BLaER1 treated with 17β-estradiol and CSF1 and Interleukin-3, amounts not matched to agents 10 nM and 100 nM (cell line): ENCODE measurements around the gene IQCK.
A peak's percentile ranks its signal among the peaks of the same experiment; 100 is the strongest.

ENCODE experiments used
- H3K27ac ChIP-seq, 11 experiments: shearing (Covaris generic); formaldehyde crosslinking; 2 replicates each; pipeline ENCODE4 v1.8.1; 2022
- H3K27me3 ChIP-seq, 11 experiments: shearing (Covaris generic); formaldehyde crosslinking; 2 replicates each; pipeline ENCODE4 v1.8.1; 2022
- H3K36me3 ChIP-seq, 11 experiments: shearing (Covaris generic); formaldehyde crosslinking; 2 replicates each; pipeline ENCODE4 v1.8.1; 2022
- H3K4me1 ChIP-seq, 10 experiments: shearing (Covaris generic); formaldehyde crosslinking; 2 replicates each; pipeline ENCODE4 v1.8.1; 2022
- H3K4me2 ChIP-seq, 11 experiments: shearing (Covaris generic); formaldehyde crosslinking; 2 replicates each; pipeline ENCODE4 v1.8.1; 2022
- H3K4me3 ChIP-seq, 10 experiments: shearing (Covaris generic); formaldehyde crosslinking; 2 replicates each; pipeline ENCODE4 v1.8.1; 2022
- H3K9ac ChIP-seq, 11 experiments: shearing (Covaris generic); formaldehyde crosslinking; 2 replicates each; pipeline ENCODE4 v1.8.1; 2022
- H3K9me3 ChIP-seq, 11 experiments: shearing (Covaris generic); formaldehyde crosslinking; replicated peaks in 1 of 11; 2 replicates each; pipeline ENCODE4 v1.8.1; 2022
- H4K20me1 ChIP-seq, 11 experiments: shearing (Covaris generic); formaldehyde crosslinking; 2 replicates each; pipeline ENCODE4 v1.8.1; 2022
- Cebpa-rat ChIP-seq, 11 experiments: shearing (Covaris generic); IDR thresholded peaks; 2 replicates each; pipeline ENCODE4 v1.8.1; 2022

The IQCK gene

DNA sequence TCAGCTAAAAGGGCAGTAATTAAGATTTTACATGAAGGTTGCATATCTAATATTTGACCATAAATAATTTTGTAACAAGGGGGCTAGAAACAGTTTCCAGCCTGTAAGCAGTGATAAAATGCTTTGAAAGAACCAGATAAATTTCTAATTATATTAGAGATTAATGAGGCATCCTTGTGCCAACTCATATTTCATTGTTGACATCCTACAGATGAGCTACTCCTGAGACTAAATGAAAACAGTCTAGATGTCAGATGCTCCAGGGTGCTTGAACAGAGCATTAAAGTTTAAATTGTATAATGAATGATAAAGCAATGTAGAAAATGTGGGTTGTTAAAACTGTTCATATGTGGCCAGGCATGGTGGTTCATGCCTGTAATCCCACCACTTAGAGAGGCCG is 23.3 kb downstream of the IQCK start:
- H3K9me3 ChIP-seq = no peaks in the 10 kb centered on the region
- H4K20me1 ChIP-seq = no peaks in the 10 kb centered on the region
- no peak overlapping the region for H3K27ac ChIP-seq
- H3K27me3 ChIP-seq = no peaks in the 10 kb centered on the region
- TF ChIP-seq Cebpa-rat (IDR thresholded peaks at IDR 0.05) = no peak
- peaks cover 12 to 18% (median 14%) of the 10 kb centered on the region in 10 experiments for H3K4me1 ChIP-seq
- H3K36me3 ChIP-seq = peaks cover 0 to 4% (median 0%) of the 10 kb centered on the region in 11 experiments; a peak in 5 of 22 replicates
- H3K9ac ChIP-seq = no peak overlapping the region
- H3K4me2 ChIP-seq = no peak overlapping the region
- H3K4me3 ChIP-seq = no peak overlapping the region

DNA sequence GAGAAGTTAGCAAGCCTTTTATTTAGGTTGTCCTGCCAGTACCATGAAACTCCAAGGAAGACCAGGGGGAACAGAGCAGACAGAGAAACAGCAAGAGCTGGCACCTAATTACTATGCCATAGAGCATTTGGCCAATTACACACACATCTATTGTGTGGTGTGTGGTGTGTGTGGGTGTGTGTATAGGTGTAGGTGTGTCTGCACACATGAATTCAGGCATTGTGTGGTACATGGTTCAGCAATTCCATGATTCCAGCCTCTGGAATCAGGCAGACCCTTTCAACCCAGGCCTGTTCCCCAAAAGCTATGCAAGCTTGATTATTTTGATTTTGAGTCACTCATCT is 25.7 kb downstream of the IQCK start:
- H3K9ac ChIP-seq = no peak overlapping the region
- no peaks in the 10 kb centered on the region for H3K27me3 ChIP-seq
- no peak for TF ChIP-seq Cebpa-rat (IDR thresholded peaks at IDR 0.05)
- no peak overlapping the region for H3K27ac ChIP-seq
- no peaks in the 10 kb centered on the region; a peak in 2 of 20 replicates for H3K4me1 ChIP-seq
- no peak overlapping the region for H3K4me3 ChIP-seq
- H4K20me1 ChIP-seq = no peaks in the 10 kb centered on the region
- H3K36me3 ChIP-seq = no peaks in the 10 kb centered on the region; a peak in 2 of 22 replicates
- H3K9me3 ChIP-seq = no peaks in the 10 kb centered on the region
- H3K4me2 ChIP-seq = no peak overlapping the region

DNA sequence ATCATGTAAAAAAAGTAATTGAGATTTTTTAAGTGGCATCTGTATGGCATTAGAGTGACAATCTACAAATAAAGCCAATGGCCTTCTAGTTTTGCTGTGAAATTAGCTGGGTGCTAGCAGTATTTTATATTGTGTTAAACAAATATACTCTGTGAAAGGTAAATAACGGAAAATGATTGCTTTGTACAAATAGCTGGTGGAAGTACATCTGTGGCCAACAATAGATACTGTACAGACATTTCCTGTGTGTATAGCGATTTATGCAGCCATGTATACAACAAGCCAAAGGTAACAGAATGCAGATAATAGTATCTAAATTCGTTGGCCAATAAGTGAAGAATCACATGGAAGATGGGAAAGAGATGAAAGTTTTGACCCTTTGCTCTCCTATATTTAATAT is 26.6 kb downstream of the IQCK start:
- Histone ChIP-seq H3K36me3 (no peaks in the 10 kb centered on the region; a peak in 1 of 22 replicates), H3K4me3 (no peak overlapping the region), H3K4me1 (no peaks in the 10 kb centered on the region; a peak in 2 of 20 replicates), H3K27me3 (no peaks in the 10 kb centered on the region), H4K20me1 (no peaks in the 10 kb centered on the region), H3K27ac (no peak overlapping the region), H3K9me3 (no peaks in the 10 kb centered on the region), H3K4me2 (no peak overlapping the region), H3K9ac (no peak overlapping the region)
- TF ChIP-seq Cebpa-rat (IDR thresholded peaks at IDR 0.05) = no peak

DNA sequence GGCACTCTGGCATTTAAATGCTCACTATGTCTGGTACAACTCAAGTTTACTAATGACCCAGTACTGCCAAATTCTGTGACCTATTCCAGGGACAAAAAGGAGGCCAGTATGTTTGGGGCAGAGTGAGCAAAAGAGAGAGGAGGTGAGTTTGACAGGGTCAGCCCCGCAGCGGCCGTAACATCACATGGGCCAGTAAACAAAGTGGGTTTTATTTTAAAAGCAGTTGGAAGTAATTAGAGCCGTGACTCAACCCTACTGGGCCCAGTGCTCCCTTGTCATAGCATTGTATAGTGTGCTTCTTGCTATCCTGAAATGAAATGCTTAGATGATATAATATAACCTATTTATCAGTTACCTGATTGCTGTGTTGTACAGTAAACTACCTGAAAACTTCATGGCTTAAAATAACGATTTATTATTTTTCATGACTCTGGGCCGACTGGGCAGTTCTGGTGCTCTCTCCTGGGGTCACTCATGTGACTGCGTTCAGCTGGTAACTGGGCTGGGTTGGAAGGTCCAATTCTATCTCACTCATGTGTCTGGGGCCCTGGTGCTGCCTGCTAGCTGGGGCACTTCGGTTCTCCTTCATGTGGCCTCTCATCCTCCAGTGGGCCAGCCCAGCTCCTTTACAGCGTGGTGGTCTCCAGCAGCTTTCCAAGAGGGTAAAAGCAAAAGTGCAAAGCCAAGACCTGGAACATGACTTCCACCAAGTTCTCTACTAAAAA is 27.4 kb downstream of the IQCK start:
- Histone ChIP-seq H3K4me2 (no peak overlapping the region), H3K27ac (no peak overlapping the region), H3K9me3 (no peaks in the 10 kb centered on the region), H4K20me1 (no peaks in the 10 kb centered on the region), H3K9ac (no peak overlapping the region), H3K4me1 (no peaks in the 10 kb centered on the region; a peak in 2 of 20 replicates), H3K27me3 (no peaks in the 10 kb centered on the region), H3K36me3 (no peaks in the 10 kb centered on the region), H3K4me3 (no peak overlapping the region)
- TF ChIP-seq Cebpa-rat (IDR thresholded peaks at IDR 0.05) = no peak

DNA sequence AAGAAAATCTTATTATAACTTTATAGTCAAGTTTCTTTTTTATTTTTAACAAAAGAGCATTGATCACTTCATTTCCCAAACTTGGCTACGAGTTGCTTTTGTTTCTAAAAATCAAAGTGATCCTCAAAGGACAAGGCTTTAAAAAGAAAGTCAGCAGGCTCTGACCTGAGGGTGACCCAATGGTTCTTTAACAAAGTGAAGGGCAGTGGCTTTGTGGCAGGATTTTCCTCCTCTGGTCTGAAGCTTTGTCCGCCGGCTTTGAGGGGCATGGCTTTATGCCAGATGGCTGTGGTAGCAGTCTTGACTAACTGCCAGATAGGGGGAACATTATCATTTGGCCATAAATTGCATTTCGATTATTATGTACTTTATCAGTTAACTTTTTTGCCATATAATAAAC is 28.5 kb downstream of the IQCK start:
- no peak overlapping the region for H3K27ac ChIP-seq
- H3K27me3 ChIP-seq = no peaks in the 10 kb centered on the region
- H3K36me3 ChIP-seq = no peaks in the 10 kb centered on the region
- H3K4me2 ChIP-seq = no peak overlapping the region
- H4K20me1 ChIP-seq = no peaks in the 10 kb centered on the region
- no peak overlapping the region for H3K4me3 ChIP-seq
- peaks cover 0 to 2% (median 0%) of the 10 kb centered on the region in 10 experiments; a peak in 2 of 20 replicates for H3K4me1 ChIP-seq
- TF ChIP-seq Cebpa-rat (IDR thresholded peaks at IDR 0.05) = no peak
- H3K9ac ChIP-seq = no peak overlapping the region
- H3K9me3 ChIP-seq = no peaks in the 10 kb centered on the region

DNA sequence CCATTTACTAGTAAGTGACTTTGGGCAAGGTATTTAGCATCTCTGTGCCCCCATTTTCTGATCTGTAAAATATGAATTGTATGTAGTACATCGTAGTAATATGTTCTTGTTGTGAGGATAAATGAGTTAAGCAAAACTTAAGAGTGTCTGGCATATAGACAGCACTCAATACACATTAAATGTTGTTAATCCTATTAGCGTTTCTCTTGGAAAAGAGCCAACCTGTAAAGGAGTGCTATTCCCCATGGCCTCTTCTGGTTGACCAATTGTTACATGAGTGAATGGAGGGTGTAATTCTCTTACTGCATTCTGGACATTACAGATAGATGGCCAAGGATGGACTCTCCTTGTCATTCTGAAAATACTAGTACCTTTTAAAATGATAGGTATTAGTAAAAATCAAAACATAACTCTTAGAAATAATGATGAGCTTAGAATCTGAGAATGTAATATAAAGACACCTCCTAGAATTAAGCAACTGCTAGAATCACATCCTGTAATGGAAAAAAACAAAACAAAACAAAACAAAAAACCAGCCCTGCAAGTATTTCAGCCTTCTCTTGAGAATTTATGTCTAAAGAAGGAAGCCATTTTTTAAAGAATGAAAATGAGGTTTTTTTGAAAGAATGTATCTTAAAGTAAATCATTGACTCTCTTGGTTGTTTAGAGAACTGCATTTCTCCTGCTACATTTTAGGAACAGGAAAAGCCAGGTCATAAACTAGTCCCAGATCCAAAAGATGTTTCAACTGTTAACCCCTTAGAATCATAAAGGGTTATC is 30.5 kb downstream of the IQCK start:
- no peak for TF ChIP-seq Cebpa-rat (IDR thresholded peaks at IDR 0.05)
- no peak overlapping the region for H3K4me2 ChIP-seq
- H3K4me1 ChIP-seq = peaks cover 0 to 7% (median 0%) of the 10 kb centered on the region in 10 experiments; a peak in 2 of 20 replicates
- H3K27ac ChIP-seq = no peak overlapping the region
- H3K9ac ChIP-seq = no peak overlapping the region
- no peaks in the 10 kb centered on the region for H4K20me1 ChIP-seq
- H3K9me3 ChIP-seq = no peaks in the 10 kb centered on the region
- H3K4me3 ChIP-seq = no peak overlapping the region
- no peaks in the 10 kb centered on the region for H3K27me3 ChIP-seq
- no peaks in the 10 kb centered on the region for H3K36me3 ChIP-seq

DNA sequence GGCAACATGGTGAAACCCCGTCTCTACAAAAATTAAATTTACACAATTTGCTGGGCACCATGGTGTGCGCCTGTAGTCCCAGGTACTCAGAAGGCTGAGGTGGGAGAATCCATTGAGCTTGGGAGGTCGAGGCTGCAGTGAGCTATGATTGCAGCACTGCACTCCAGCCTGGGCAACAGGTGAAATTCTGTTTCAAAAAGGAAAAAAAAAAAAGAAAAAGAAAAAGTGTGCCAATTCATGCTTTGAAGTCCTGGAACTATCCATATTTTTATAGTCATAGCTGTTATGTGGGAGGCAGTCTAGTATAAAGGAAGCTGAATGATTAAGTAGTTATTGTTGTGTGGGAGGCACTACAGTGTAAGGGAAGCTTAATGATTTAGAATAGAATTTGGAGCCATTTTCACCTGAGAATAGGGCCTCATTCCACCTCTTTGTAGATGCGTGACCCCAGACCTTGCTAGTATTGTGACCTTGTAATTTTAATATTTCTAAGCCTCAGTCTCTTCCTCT is 31.6 kb downstream of the IQCK start:
- Histone ChIP-seq H4K20me1 (no peaks in the 10 kb centered on the region), H3K4me1 (peaks cover 0 to 7% (median 0%) of the 10 kb centered on the region in 10 experiments; a peak in 2 of 20 replicates), H3K36me3 (no peaks in the 10 kb centered on the region), H3K4me2 (no peak overlapping the region), H3K9me3 (no peaks in the 10 kb centered on the region), H3K9ac (no peak overlapping the region), H3K27me3 (no peaks in the 10 kb centered on the region), H3K4me3 (no peak overlapping the region), H3K27ac (no peak overlapping the region)
- no peak for TF ChIP-seq Cebpa-rat (IDR thresholded peaks at IDR 0.05)

DNA sequence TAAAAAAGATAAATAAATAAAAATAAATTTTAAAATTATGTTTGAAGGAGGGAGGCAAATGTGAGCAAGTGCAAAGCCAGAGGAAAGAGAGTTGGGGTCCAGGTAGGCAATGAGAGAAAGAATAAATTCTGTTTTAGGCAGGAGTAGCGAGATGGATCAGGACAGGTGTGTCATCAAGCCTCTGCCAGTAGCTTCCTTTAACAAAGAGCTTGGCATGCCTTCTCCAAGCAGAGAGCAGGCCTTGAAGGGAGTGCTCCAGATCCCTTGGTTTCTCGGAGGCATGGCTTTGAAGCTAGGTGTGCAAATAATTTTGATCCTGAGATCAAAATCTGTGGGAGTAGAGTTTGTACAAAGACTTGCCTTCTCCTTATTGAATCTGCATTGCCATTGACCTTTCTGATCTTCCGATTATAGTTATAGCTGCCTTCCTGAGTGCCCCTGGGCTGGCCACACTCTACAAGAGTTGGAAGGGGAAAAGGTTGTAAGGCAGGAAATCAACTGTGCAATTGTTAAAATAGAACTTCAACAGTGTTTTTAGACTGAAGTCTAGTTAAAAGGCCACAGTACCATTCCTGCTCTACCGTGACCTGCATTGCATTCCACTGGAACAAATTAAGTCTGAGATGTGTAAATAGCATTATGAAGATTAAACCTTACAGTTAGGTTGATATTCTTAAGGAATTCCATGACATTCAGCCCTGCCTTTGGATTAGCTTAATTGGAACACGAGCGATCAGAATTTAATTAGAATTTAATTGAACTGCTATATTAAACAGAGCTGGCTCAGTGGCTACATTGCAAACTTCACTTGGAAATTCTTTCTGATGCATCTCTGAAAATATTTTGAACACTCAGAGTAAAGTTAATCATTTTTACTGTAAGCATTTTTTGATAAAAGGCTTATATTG is 33.7 kb downstream of the IQCK start:
- H3K4me2 ChIP-seq = peak overlapping the region in 1 of 11 experiments; percentile 15; a peak in 1 of 22 replicates
- H3K9me3 ChIP-seq = no peaks in the 10 kb centered on the region
- H3K27me3 ChIP-seq = no peaks in the 10 kb centered on the region
- H4K20me1 ChIP-seq = no peaks in the 10 kb centered on the region
- peaks cover 0 to 7% (median 0%) of the 10 kb centered on the region in 10 experiments; a peak in 3 of 20 replicates for H3K4me1 ChIP-seq
- no peak overlapping the region for H3K27ac ChIP-seq
- no peak overlapping the region for H3K4me3 ChIP-seq
- no peaks in the 10 kb centered on the region for H3K36me3 ChIP-seq
- no peak for TF ChIP-seq Cebpa-rat (IDR thresholded peaks at IDR 0.05)
- no peak overlapping the region for H3K9ac ChIP-seq
